Fibroblast of villous mesenchyme (primary cell): ENCODE measurements around the gene PIK3R6. TPM values are rescaled to one million over a fixed set of nuclear protein-coding genes. Genes with fewer than 3 reads are reported as not detected.

ENCODE experiments used
- DNase-seq: peaks from one replicate; pipeline ENCODE4 v3.0.0-alpha.2; 2010; ENCODE audit warnings: low read depth
- H3K4me3 ChIP-seq: 2 replicates; pipeline ENCODE4 v1.5.1; 2011; ENCODE audit warnings: low read depth, mild to moderate bottlenecking, low read length
- CTCF ChIP-seq: IDR thresholded peaks from 2 replicates; pipeline ENCODE4 v1.5.1; 2012; ENCODE audit warnings: low read depth, mild to moderate bottlenecking, low read length; ENCODE audit not compliant: insufficient read depth
- total RNA-seq: library from RNA; depleted of rRNA; stranded (reverse); fragments of >200 nt; gene quantifications from 2 replicates; pipeline ENCODE4 v1.2.3, GENCODE V29; 2012

PIK3R6 gene
- total RNA-seq, 1 donor, result not detected

- H3K4me3 ChIP-seq, result no peak overlapping the region
- DNase-seq, result no peak
- TF ChIP-seq CTCF, result no peak
Observed at GRCh38 chr17:8839410-8839935, 28.0 kb downstream of the PIK3R6 start.

- no peak for DNase-seq
- no peak for TF ChIP-seq CTCF
- H3K4me3 ChIP-seq, result no peak overlapping the region
Observed at GRCh38 chr17:8838551-8839095, 28.9 kb downstream of the PIK3R6 start.

- no peak for TF ChIP-seq CTCF
- DNase-seq, result no peak
- H3K4me3 ChIP-seq, result no peak overlapping the region
Observed at GRCh38 chr17:8837563-8838075, 29.9 kb downstream of the PIK3R6 start.

GRCh38 chr17:8836821-8837562 is 30.5 kb downstream of the PIK3R6 start:
- no peak for DNase-seq
- no peak for TF ChIP-seq CTCF
- no peak overlapping the region for H3K4me3 ChIP-seq

- H3K4me3 ChIP-seq, result no peak overlapping the region
- no peak for DNase-seq
- TF ChIP-seq CTCF, result no peak
Observed at GRCh38 chr17:8835631-8836364, 31.7 kb downstream of the PIK3R6 start.

- TF ChIP-seq CTCF, result no peak
- DNase-seq, result no peak
- no peak overlapping the region for H3K4me3 ChIP-seq
Observed at GRCh38 chr17:8835106-8835505, 32.4 kb downstream of the PIK3R6 start.
